ENCODE results near the gene DISC1.

DISC1 gene

GRCh38 chr1:232059726-232060374, 433.3 kb downstream of the DISC1 start:
- DNase-seq = peak; percentile 18

GRCh38 chr1:232062967-232063366, 436.4 kb downstream of the DISC1 start:
- no peak for DNase-seq

- DNase-seq = peak; percentile 49
Observed at GRCh38 chr1:232066521-232066920, 439.9 kb downstream of the DISC1 start.

- DNase-seq = no peak
Observed at GRCh38 chr1:232074265-232074664, 447.7 kb downstream of the DISC1 start.

- no peak for DNase-seq
Observed at GRCh38 chr1:232077809-232078208, 451.2 kb downstream of the DISC1 start.

- DNase-seq = no peak
Observed at GRCh38 chr1:232084584-232085223, 458.1 kb downstream of the DISC1 start.

GRCh38 chr1:232090816-232091215, 464.2 kb downstream of the DISC1 start:
- DNase-seq = no peak

Measured in NCI-H1694 treated with DMSO at 0.1 percent for 48 hours (cell line).